HepG2 (cell line): ENCODE data around the gene LINGO1. TPM values are rescaled to one million over a fixed set of nuclear protein-coding genes. Genes with fewer than 3 reads are reported as not detected.

ENCODE experiments used
- ARID5B ChIP-seq: IDR thresholded peaks from 2 replicates; pipeline ENCODE4 v1.4.0; 2020; ENCODE audit warnings: mild to moderate bottlenecking, missing genetic modification reagents
- GMEB2 ChIP-seq: IDR thresholded peaks from 2 replicates; pipeline ENCODE4 v1.6.1; 2016; ENCODE audit warnings: missing biosample characterization, missing genetic modification reagents, low read depth
- GZF1 ChIP-seq: sonication (generic); formaldehyde crosslinking; IDR thresholded peaks from 2 replicates; pipeline ENCODE4 v1.5.1; 2020; ENCODE audit warnings: mild to moderate bottlenecking, missing genetic modification reagents
- KAT8 ChIP-seq: IDR thresholded peaks from 2 replicates; pipeline ENCODE4 v1.6.1; 2016; ENCODE audit warnings: missing genetic modification reagents, missing compliant biosample characterization
- KDM5A ChIP-seq: fragments of 200-600 bp; sonication (generic); IDR thresholded peaks from 2 replicates; pipeline ENCODE4 v1.7.0; 2018; ENCODE audit warnings: antibody characterized with exemption, mild to moderate bottlenecking, low read length, borderline replicate concordance
- NR1H2 ChIP-seq: sonication (generic); formaldehyde crosslinking; IDR thresholded peaks from 2 replicates; pipeline ENCODE4 v1.8.1; 2022; ENCODE audit warnings: low read depth, missing genetic modification reagents, borderline replicate concordance
- NR3C1 ChIP-seq: sonication (generic); formaldehyde crosslinking; IDR thresholded peaks from 2 replicates; pipeline ENCODE4 v1.4.0; 2020; ENCODE audit warnings: missing genetic modification reagents
- PAWR ChIP-seq: sonication (generic); formaldehyde crosslinking; IDR thresholded peaks from 2 replicates; pipeline ENCODE4 v1.4.0; 2020; ENCODE audit warnings: missing genetic modification reagents, mild to moderate bottlenecking, borderline replicate concordance
- PCBP1 ChIP-seq: fragments of 200-400 bp; formaldehyde crosslinking; IDR thresholded peaks from 2 replicates; pipeline ENCODE4 v1.6.1; 2017; ENCODE audit warnings: mild to moderate bottlenecking, low read depth, low read length, borderline replicate concordance
- ZFAT ChIP-seq: sonication (generic); formaldehyde crosslinking; conservative IDR thresholded peaks from 2 replicates; pipeline ENCODE4 v1.8.1; 2023; ENCODE audit warnings: missing genetic modification reagents, inconsistent platforms
- ZNF10 ChIP-seq: sonication (generic); formaldehyde crosslinking; IDR thresholded peaks from 2 replicates; pipeline ENCODE4 v1.4.0; 2020; ENCODE audit warnings: mild to moderate bottlenecking, low read depth, missing genetic modification reagents, borderline replicate concordance
- ZNF24 ChIP-seq: fragments of 450-650 bp; IDR thresholded peaks from 2 replicates; pipeline ENCODE4 v1.6.1; 2017; ENCODE audit warnings: antibody characterized with exemption, mild to moderate bottlenecking
- polyA plus RNA-seq, 8 experiments: library from polyadenylated mRNA; depleted of rRNA in 3 of 8; stranded (reverse) in 7 of 8; unstranded in 1 of 8; fragments of >200 nt; fragmentation: Illumina TruSeq in 4 of 8; extraction: Trizol in 4 of 8; gene quantifications; 2 replicates each; pipeline versions ENCODE4 v1.2.1 to v1.2.3, GENCODE V29; 2011 to 2016; ENCODE audit warnings: low read depth in 4 of 8, missing spikeins in 1 of 8, mixed read lengths in 1 of 8; ENCODE audit not compliant: insufficient read depth in 1 of 8
- total RNA-seq, 5 experiments: library from RNA; depleted of rRNA; stranded (reverse); fragments of >200 nt; fragmentation: Illumina TruSeq; extraction: Trizol; gene quantifications; 2 replicates each; pipeline ENCODE4 v1.2.3, GENCODE V29; 2016; ENCODE audit warnings: low read depth in 1 of 5
- TF ChIP-seq, protein P1 (sequence below): sonication (generic); formaldehyde crosslinking; IDR thresholded peaks from 2 replicates; pipeline ENCODE4 v1.4.0; 2020; ENCODE audit warnings: mild to moderate bottlenecking, missing genetic modification reagents
- TF ChIP-seq, protein P2 (sequence below): sonication (generic); formaldehyde crosslinking; IDR thresholded peaks from 2 replicates; pipeline ENCODE4 v1.5.0; 2020; ENCODE audit warnings: missing genetic modification reagents

The LINGO1 gene
- total and polyA plus RNA-seq, 2 of the 13 experiments (the other 11 are each of a cell fraction or from before 2014, with no cell fraction given): 0.07 TPM; not detected in 1

- TF ChIP-seq ZNF10 (CRISPR knock-in tag): no peak
- TF ChIP-seq NR3C1: no peak
- no peak for TF ChIP-seq GZF1 (CRISPR knock-in tag)
- no peak for TF ChIP-seq ZNF24
- TF ChIP-seq ARID5B (CRISPR knock-in tag): peak; percentile 32; the same call in 1 of the 2 replicates
- TF ChIP-seq, protein P1, sequence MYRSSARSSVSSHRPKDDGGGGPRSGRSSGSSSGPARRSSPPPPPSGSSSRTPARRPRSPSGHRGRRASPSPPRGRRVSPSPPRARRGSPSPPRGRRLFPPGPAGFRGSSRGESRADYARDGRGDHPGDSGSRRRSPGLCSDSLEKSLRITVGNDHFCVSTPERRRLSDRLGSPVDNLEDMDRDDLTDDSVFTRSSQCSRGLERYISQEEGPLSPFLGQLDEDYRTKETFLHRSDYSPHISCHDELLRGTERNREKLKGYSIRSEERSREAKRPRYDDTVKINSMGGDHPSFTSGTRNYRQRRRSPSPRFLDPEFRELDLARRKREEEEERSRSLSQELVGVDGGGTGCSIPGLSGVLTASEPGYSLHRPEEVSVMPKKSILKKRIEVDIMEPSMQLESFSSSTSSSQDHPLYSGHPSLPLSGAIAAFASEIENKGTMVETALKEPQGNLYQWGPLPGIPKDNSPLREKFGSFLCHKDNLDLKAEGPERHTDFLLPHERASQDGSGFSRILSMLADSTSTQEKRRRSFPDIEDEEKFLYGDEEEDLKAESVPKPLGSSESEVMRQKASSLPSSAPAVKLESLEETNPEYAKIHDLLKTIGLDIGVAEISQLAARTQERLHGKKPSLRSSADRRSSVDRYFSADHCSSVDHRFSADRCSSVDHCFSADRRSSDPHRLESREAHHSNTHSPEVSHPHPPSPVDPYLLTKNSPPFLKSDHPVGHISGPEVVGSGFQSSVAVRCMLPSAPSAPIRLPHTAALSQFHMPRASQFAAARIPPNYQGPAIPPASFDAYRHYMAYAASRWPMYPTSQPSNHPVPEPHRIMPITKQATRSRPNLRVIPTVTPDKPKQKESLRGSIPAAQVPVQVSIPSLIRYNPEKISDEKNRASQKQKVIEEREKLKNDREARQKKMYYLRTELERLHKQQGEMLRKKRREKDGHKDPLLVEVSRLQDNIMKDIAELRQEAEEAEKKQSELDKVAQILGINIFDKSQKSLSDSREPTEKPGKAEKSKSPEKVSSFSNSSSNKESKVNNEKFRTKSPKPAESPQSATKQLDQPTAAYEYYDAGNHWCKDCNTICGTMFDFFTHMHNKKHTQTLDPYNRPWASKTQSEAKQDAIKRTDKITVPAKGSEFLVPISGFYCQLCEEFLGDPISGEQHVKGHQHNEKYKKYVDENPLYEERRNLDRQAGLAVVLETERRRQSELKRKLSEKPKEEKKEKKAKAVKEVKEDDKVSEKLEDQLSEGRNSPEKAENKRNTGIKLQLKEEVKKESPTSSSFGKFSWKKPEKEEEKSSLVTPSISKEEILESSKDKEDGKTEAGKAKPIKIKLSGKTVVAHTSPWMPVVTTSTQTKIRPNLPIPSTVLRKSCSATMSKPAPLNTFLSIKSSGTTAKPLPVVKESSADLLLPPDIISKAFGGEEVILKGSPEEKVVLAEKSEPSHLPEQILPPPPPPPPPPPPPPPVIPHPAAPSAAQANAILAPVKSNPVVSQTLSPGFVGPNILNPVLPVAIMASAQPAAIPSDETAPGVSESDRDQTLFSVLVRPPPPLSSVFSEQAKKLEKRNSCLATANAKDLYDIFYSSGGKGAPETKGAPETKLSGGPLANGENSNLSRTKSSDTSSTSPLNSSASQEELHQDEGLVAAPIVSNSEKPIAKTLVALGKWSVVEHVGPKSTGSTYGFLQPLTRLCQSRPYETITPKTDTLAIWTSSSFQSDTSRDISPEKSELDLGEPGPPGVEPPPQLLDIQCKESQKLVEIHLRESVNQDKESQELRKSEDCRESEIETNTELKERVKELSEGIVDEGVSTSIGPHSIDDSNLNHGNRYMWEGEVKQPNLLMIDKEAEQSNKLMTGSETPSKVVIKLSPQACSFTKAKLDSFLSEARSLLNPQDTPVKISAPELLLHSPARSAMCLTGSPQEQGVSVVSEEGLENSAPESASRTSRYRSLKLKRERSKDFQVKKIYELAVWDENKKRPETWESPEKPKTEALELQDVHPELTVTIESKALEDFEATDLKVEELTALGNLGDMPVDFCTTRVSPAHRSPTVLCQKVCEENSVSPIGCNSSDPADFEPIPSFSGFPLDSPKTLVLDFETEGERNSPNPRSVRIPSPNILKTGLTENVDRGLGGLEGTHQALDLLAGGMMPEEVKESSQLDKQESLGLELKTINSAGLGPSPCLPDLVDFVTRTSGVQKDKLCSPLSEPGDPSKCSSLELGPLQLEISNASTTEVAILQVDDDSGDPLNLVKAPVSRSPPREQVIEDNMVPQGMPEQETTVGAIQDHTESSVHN (CRISPR knock-in tag): no peak
- TF ChIP-seq, protein P2, sequence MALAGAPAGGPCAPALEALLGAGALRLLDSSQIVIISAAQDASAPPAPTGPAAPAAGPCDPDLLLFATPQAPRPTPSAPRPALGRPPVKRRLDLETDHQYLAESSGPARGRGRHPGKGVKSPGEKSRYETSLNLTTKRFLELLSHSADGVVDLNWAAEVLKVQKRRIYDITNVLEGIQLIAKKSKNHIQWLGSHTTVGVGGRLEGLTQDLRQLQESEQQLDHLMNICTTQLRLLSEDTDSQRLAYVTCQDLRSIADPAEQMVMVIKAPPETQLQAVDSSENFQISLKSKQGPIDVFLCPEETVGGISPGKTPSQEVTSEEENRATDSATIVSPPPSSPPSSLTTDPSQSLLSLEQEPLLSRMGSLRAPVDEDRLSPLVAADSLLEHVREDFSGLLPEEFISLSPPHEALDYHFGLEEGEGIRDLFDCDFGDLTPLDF (CRISPR knock-in tag): no peak
- no peak for TF ChIP-seq KAT8
- TF ChIP-seq GMEB2 (CRISPR knock-in tag): no peak
- TF ChIP-seq KDM5A: no peak
- no peak for TF ChIP-seq PAWR (CRISPR knock-in tag)
- TF ChIP-seq NR1H2 (CRISPR knock-in tag): no peak
- no peak for TF ChIP-seq ZFAT (CRISPR knock-in tag)
- TF ChIP-seq PCBP1: no peak
Measured at GRCh38 chr15:77568973-77569728, 63.6 kb downstream of the LINGO1 start (continued).
